Aorta (tissue), 5 donors: Measurements from ENCODE around the gene TSPAN12. TPM values are rescaled to one million over a fixed set of nuclear protein-coding genes. Genes with fewer than 3 reads are reported as not detected.

Source experiments
- ATAC-seq: fragments of 200-7000 bp; cut with Tn5 transposase; one replicate; pipeline ENCODE4 v1.9.1; 2022; ENCODE audit warnings: moderate library complexity; ENCODE audit not compliant: low FRiP score
- DNase-seq, 2 donors: peaks; one replicate each; pipeline ENCODE4 v3.0.0-alpha.2; 2020
- H3K27ac ChIP-seq, 2 donors: one replicate each; pipeline ENCODE4 v1.5.1; 2013; ENCODE audit warnings: low read length in 2 of 2, mild to moderate bottlenecking in 2 of 2, moderate library complexity in 2 of 2, control low read depth in 1 of 2, inconsistent platforms in 1 of 2, low read depth in 1 of 2
- H3K27me3 ChIP-seq, 2 donors: one replicate each; pipeline ENCODE4 v1.6.1; 2013; ENCODE audit warnings: control low read depth in 1 of 2, low read length in 1 of 2, mild to moderate bottlenecking in 1 of 2, moderate library complexity in 1 of 2; ENCODE audit not compliant: insufficient read depth in 2 of 2, control insufficient read depth in 1 of 2
- H3K36me3 ChIP-seq, 2 donors: one replicate each; pipeline ENCODE4 v1.6.1; 2013; ENCODE audit warnings: control low read depth in 1 of 2, low read length in 1 of 2, mild to moderate bottlenecking in 1 of 2; ENCODE audit not compliant: insufficient read depth in 2 of 2, control insufficient read depth in 1 of 2
- H3K4me1 ChIP-seq, 2 donors: one replicate each; pipeline ENCODE4 v1.6.1; 2013; ENCODE audit warnings: low read length in 2 of 2, control low read depth in 1 of 2, mild to moderate bottlenecking in 1 of 2, moderate library complexity in 1 of 2; ENCODE audit not compliant: insufficient read depth in 2 of 2, control insufficient read depth in 1 of 2
- H3K4me3 ChIP-seq, 2 donors: one replicate each; pipeline ENCODE4 v1.5.1; 2013; ENCODE audit warnings: low read length in 2 of 2, control low read depth in 1 of 2, mild to moderate bottlenecking in 1 of 2
- H3K9me3 ChIP-seq: one replicate; pipeline ENCODE4 v1.6.1; 2013; ENCODE audit warnings: mild to moderate bottlenecking, low read length; ENCODE audit not compliant: control insufficient read depth
- WGBS, 2 donors: extraction: QIAGEN DNeasy Blood & Tissue Kit; methylation state at CpG; one replicate each; pipeline ENCODE4 v1.1.7; 2013; 5-methylcytosine and 5-hydroxymethylcytosine counted together
- intact Hi-C, 2 donors: fragments of 100-400 bp; cut with DNase I; formaldehyde crosslinking; loops; one replicate each; pipeline versions ENCODE4 v1.14.2 to v1.15.0; 2022
- polyA plus RNA-seq, 2 donors: library from polyadenylated mRNA; stranded (reverse); fragments of 200-250 nt; gene quantifications; one replicate each; pipeline ENCODE4 v1.2.3, GENCODE V29; 2013
- total RNA-seq, 2 donors: library from RNA; stranded (reverse); fragmentation: NEBNext Ultra II Directional; extraction: Animal tissue kit (Norgen Biotek cat#: 25700); gene quantifications; one replicate each; pipeline ENCODE4 v1.2.1, GENCODE V29; 2021
- donor health status: healthy with polysubstance abuse.
- donor health status: Bipolar disorder and iron deficiency.
- donor health status: DM: no; HTN: no; CAD: no.
- donor health status: DM: no; HTN: no; CAD: no.
- donor health status: DM: yes; HTN: yes; CAD: no.

TSPAN12 gene
- total and polyA plus RNA-seq, 4 donors: 2.2 to 14.3 (median 12.5) TPM

GRCh38 chr7:120873401-120873800 is 15.5 kb upstream of the TSPAN12 start:
- no peaks in the 10 kb centered on the region for H3K4me1 ChIP-seq
- 58 to 62% methylated on average over 4 of the region's 4 CpGs for WGBS, 2 donors
- no peaks in the 10 kb centered on the region for H3K9me3 ChIP-seq
- H3K27ac ChIP-seq: no peak overlapping the region
- intact Hi-C loops: no loop called here
- ATAC-seq (no peak), DNase-seq (no peak)
- no peak overlapping the region for H3K4me3 ChIP-seq
- H3K27me3 ChIP-seq: no peaks in the 10 kb centered on the region
- no peaks in the 10 kb centered on the region for H3K36me3 ChIP-seq

- Histone ChIP-seq H3K9me3 (no peaks in the 10 kb centered on the region), H3K27me3 (no peaks in the 10 kb centered on the region), H3K4me3 (no peak overlapping the region), H3K4me1 (no peaks in the 10 kb centered on the region), H3K36me3 (no peaks in the 10 kb centered on the region), H3K27ac (no peak overlapping the region)
- intact Hi-C loops: no loop called here
- 77 to 78% methylated on average over 2 of the region's 2 CpGs for WGBS, 2 donors
- DNase-seq: no peak
- no peak for ATAC-seq
Observed at GRCh38 chr7:120869700-120870099, 11.8 kb upstream of the TSPAN12 start.

GRCh38 chr7:120867932-120868331 is 10.0 kb upstream of the TSPAN12 start:
- Histone ChIP-seq H3K36me3 (no peaks in the 10 kb centered on the region), H3K4me1 (no peaks in the 10 kb centered on the region), H3K27me3 (no peaks in the 10 kb centered on the region), H3K27ac (no peak overlapping the region), H3K4me3 (no peak overlapping the region), H3K9me3 (no peaks in the 10 kb centered on the region)
- DNase-seq: no peak
- no peak for ATAC-seq
- intact Hi-C loops: no loop called here
- WGBS, 2 donors: 87 to 90% methylated on average over 1 of the region's 1 CpG

- intact Hi-C loops: no loop called here
- Histone ChIP-seq H3K36me3 (no peaks in the 10 kb centered on the region), H3K27me3 (no peaks in the 10 kb centered on the region), H3K4me1 (no peaks in the 10 kb centered on the region), H3K27ac (no peak overlapping the region), H3K4me3 (no peak overlapping the region), H3K9me3 (no peaks in the 10 kb centered on the region)
- no peak for DNase-seq
- WGBS, 2 donors: 21 to 29% methylated on average over 1 of the region's 1 CpG
- no peak for ATAC-seq
Observed at GRCh38 chr7:120865191-120865981, 7.4 kb upstream of the TSPAN12 start.

GRCh38 chr7:120864141-120864900 is 6.4 kb upstream of the TSPAN12 start:
- no peak for DNase-seq
- WGBS, 2 donors: 56 to 57% methylated on average over 6 of the region's 6 CpGs
- Histone ChIP-seq H3K27me3 (no peaks in the 10 kb centered on the region), H3K9me3 (no peaks in the 10 kb centered on the region), H3K4me3 (no peak overlapping the region), H3K4me1 (no peaks in the 10 kb centered on the region), H3K36me3 (no peaks in the 10 kb centered on the region), H3K27ac (no peak overlapping the region)
- intact Hi-C loops: no loop called here
- ATAC-seq: no peak

GRCh38 chr7:120862987-120863590 is 5.1 kb upstream of the TSPAN12 start:
- Histone ChIP-seq H3K4me1 (no peaks in the 10 kb centered on the region), H3K27ac (no peak overlapping the region), H3K4me3 (no peak overlapping the region), H3K27me3 (no peaks in the 10 kb centered on the region), H3K9me3 (no peaks in the 10 kb centered on the region), H3K36me3 (no peaks in the 10 kb centered on the region)
- intact Hi-C loops: no loop called here
- 56 to 58% methylated on average over 3 of the region's 3 CpGs for WGBS, 2 donors
- ATAC-seq (no peak), DNase-seq (no peak)

GRCh38 chr7:120860156-120860555 is 2.2 kb upstream of the TSPAN12 start:
- H3K27me3 ChIP-seq: no peaks in the 10 kb centered on the region
- intact Hi-C loops: no loop called here
- ATAC-seq (no peak), DNase-seq (no peak)
- no peaks in the 10 kb centered on the region for H3K9me3 ChIP-seq
- H3K27ac ChIP-seq: no peak overlapping the region
- no peak overlapping the region for H3K4me3 ChIP-seq
- H3K36me3 ChIP-seq: no peaks in the 10 kb centered on the region
- no peaks in the 10 kb centered on the region for H3K4me1 ChIP-seq
- 96 to 98% methylated on average over 2 of the region's 2 CpGs for WGBS, 2 donors

- intact Hi-C loops: loop anchor here (2.0 to 5.0 kb wide), 4 partner anchors 52 to 91 kb away; partner anchors contain the start of gene ING3 (in 1 of the 2)
- Histone ChIP-seq H3K4me3 (no peak overlapping the region), H3K4me1 (no peaks in the 10 kb centered on the region), H3K36me3 (no peaks in the 10 kb centered on the region), H3K9me3 (no peaks in the 10 kb centered on the region), H3K27me3 (no peaks in the 10 kb centered on the region), H3K27ac (no peak overlapping the region)
- no peak for ATAC-seq
- whole genome bisulfite sequencing, 2 donors: 92% methylated on average over 6 of the region's 6 CpGs
- no peak for DNase-seq
Observed at GRCh38 chr7:120859459-120859858, 1.5 kb upstream of the TSPAN12 start.
